Pancreas (tissue), 10 donors: ENCODE results near the gene IRAK2. TPM values are rescaled to one million over a fixed set of nuclear protein-coding genes. Genes with fewer than 3 reads are reported as not detected.
A peak's percentile ranks its signal among the peaks of the same experiment; 100 is the strongest.

Source experiments
- ATAC-seq, 4 donors: fragments of 200-7000 bp; cut with Tn5 transposase; one replicate each; pipeline versions ENCODE4 v1.8.0 to v1.9.1; 2020; ENCODE audit warnings: mild to moderate bottlenecking in 4 of 4, moderate library complexity in 4 of 4
- DNase-seq, 6 donors: peaks; one replicate each; pipeline ENCODE4 v3.0.0-alpha.2; 2020
- FAIRE-seq: peaks from 2 replicates; lab custom pipeline; 2012; peaks lifted over from hg19 to GRCh38; lab: Jason Lieb, UNC
- H3K27ac ChIP-seq, 4 donors: fragments of 200-600 bp; sonication (generic); 1 replicate in 3 of 4; 2 replicates in 1 of 4; pipeline versions ENCODE4 v1.5.0 to v1.8.0; 2020
- H3K27me3 ChIP-seq, 4 donors: fragments of 200-600 bp; one replicate each; pipeline ENCODE4 v1.8.0; 2021
- H3K36me3 ChIP-seq, 3 donors: fragments of 200-600 bp; sonication (generic) in 1 of 3; one replicate each; pipeline versions ENCODE4 v1.5.0 to v1.8.0; 2020 to 2021
- H3K4me1 ChIP-seq, 3 donors: fragments of 200-600 bp; one replicate each; pipeline ENCODE4 v1.8.0; 2021
- H3K4me3 ChIP-seq, 4 donors: fragments of 200-600 bp; sonication (generic) in 2 of 4; one replicate each; pipeline versions ENCODE4 v1.5.0 to v1.8.0; 2020 to 2021
- H3K9me3 ChIP-seq, 4 donors: fragments of 200-600 bp; one replicate each; pipeline ENCODE4 v1.8.0; 2021
- CTCF ChIP-seq, 4 donors: fragments of 200-600 bp; sonication (generic) in 3 of 4; IDR thresholded peaks; one replicate each; pipeline versions ENCODE4 v1.5.0 to v1.8.0; 2021; ENCODE audit warnings: antibody characterized with exemption in 4 of 4
- WGBS, 2 donors: extraction: QIAGEN DNeasy Blood & Tissue Kit; methylation state at CpG; one replicate each; pipeline ENCODE4 v1.1.7; 2013; 5-methylcytosine and 5-hydroxymethylcytosine counted together
- intact Hi-C, 3 donors: fragments of 100-400 bp; cut with DNase I; formaldehyde crosslinking; loops; one replicate each; pipeline versions ENCODE4 v1.11.1 to v1.14.2; 2022
- polyA plus RNA-seq, 2 donors: library from polyadenylated mRNA; stranded (reverse); fragments of 200-250 nt; gene quantifications; one replicate each; pipeline ENCODE4 v1.2.3, GENCODE V29; 2013
- total RNA-seq, 6 donors: library from RNA; stranded (reverse); fragmentation: NEBNext Ultra II Directional in 4 of 6; extraction: Animal tissue kit (Norgen Biotek cat#: 25700) in 4 of 6; gene quantifications; one replicate each; pipeline versions ENCODE4 v1.2.1 to v1.2.4, GENCODE V29; 2021 to 2023
- donor health status: healthy with polysubstance abuse.
- donor health status: DM: no; HTN: no; CAD: no; lungs with moderate emphysema.
- donor health status: DM: no; HTN: no; CAD: no.
- donor health status: control.
- donor health status: control.
- donor health status: Bipolar disorder and iron deficiency.
- donor health status: DM: yes; HTN: yes; CAD: no.
- donor health status: DM: no; HTN: no; CAD: no.
- donor health status: DM: no; HTN: no; CAD: no.
- donor health status: DM: yes; HTN: yes; CAD: no.

The IRAK2 gene
- total and polyA plus RNA-seq, 8 donors: 0.74 to 5.4 (median 1.2) TPM

DNA sequence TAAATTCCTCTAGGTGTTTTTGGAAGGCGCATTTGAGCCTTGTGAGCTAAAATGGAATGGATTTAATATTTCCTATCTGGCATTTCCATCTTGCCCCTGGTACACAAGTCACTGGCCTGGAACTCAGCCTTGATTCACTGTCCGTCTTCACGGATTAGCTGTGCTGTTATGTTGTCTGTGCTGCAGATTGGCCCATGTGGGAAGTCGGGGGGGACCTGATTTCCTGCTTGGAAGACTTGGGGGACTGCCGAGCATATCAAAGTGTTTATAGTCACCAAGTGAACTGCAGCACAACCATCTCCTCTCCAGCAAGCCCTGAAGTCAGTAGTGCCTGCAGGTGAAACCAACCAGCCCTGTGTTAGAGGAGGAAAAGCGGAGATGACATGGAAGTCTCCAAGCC lies 115.9 kb downstream of the IRAK2 start:
- no peak for FAIRE-seq
- peaks cover 0 to 30% (median 2%) of the 10 kb centered on the region in 3 donors for H3K36me3 ChIP-seq

DNA sequence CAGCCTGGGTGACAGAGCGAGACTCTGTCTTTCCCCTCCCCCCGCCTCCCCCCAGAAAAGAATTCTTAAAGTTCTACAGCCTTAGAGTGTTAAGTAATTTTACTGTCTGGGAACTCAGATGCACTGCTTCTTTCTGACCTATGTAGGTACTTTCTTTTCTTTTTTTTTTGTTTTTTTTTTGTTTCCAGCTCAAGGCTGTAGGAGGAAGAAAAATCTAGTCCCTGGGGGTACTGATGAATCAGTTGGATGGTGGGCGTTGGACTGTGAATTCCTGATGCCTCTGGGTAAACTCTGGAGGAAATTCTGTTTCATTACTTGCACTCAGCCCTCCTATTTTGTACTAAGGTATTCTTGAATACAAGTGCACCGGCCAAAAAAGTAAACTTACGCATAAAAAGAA lies 117.2 kb downstream of the IRAK2 start:
- TF ChIP-seq CTCF (IDR thresholded peaks at IDR 0.05): no peak
- no peak for FAIRE-seq
- no peak for ATAC-seq

More for the DNA sequence above, 115.9 kb downstream of the IRAK2 start:
- intact Hi-C loops: no loop called here
- ATAC-seq (no peak), DNase-seq (no peak)
- H3K4me3 ChIP-seq: no peak overlapping the region
- no peaks in the 10 kb centered on the region for H3K9me3 ChIP-seq
- TF ChIP-seq CTCF (IDR thresholded peaks at IDR 0.05): no peak
- 91 to 93% methylated on average over 6 of the region's 6 CpGs for WGBS, 2 donors
- no peak overlapping the region for H3K27ac ChIP-seq
- peaks cover 0 to 7% (median 5%) of the 10 kb centered on the region in 3 donors for H3K4me1 ChIP-seq
- H3K27me3 ChIP-seq: no peaks in the 10 kb centered on the region

GRCh38 chr3:10283638-10284037 lies 118.9 kb downstream of the IRAK2 start:
- peaks cover 0 to 7% (median 5%) of the 10 kb centered on the region in 3 donors for H3K4me1 ChIP-seq
- no peak overlapping the region for H3K4me3 ChIP-seq
- intact Hi-C loops: no loop called here
- 20 to 37% methylated on average over 5 of the region's 5 CpGs for WGBS, 2 donors
- ATAC-seq (peak; percentile 73 to 90 (median 88)), FAIRE-seq (no peak), DNase-seq (peak; percentile 70 to 86 (median 76))
- H3K36me3 ChIP-seq: peaks cover 0 to 22% (median 2%) of the 10 kb centered on the region in 3 donors
- H3K27me3 ChIP-seq: no peaks in the 10 kb centered on the region
- no peaks in the 10 kb centered on the region for H3K9me3 ChIP-seq
- peak overlapping the region in 1 of 4 donors; percentile 20 for H3K27ac ChIP-seq
- no peak for TF ChIP-seq CTCF (IDR thresholded peaks at IDR 0.05)

More for the DNA sequence above, 117.2 kb downstream of the IRAK2 start:
- intact Hi-C loops: no loop called here
- Histone ChIP-seq H3K9me3 (no peaks in the 10 kb centered on the region), H3K27me3 (no peaks in the 10 kb centered on the region), H3K4me1 (peaks cover 0 to 7% (median 5%) of the 10 kb centered on the region in 3 donors), H3K27ac (no peak overlapping the region), H3K4me3 (no peak overlapping the region), H3K36me3 (peaks cover 0 to 30% (median 2%) of the 10 kb centered on the region in 3 donors)
- WGBS, 2 donors: 91 to 95% methylated on average over 5 of the region's 5 CpGs
- no peak for DNase-seq

DNA sequence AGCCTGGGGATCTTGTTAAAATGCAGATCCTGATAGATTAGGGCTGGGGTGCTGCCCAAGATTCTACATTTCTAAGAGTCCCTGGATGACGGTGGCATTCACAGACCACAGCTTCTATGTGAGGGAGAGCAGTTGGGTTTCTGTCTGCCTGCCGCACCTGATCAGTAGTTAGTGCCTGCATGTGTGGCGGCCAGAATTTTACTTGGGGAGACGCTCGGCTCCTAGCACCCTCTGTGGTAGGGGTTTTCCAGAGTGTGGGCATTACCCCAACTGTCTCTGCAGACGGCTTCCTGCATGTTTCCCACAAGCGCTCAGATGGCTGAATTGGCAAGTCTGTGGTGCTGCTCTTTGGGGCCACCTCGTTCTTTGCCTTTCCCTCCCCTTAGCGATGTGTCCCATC lies 119.8 kb downstream of the IRAK2 start:
- ATAC-seq: no peak
- H3K4me3 ChIP-seq: no peak overlapping the region
- H3K36me3 ChIP-seq: peaks cover 0 to 19% (median 0%) of the 10 kb centered on the region in 3 donors
- intact Hi-C loops: no loop called here
- no peak for TF ChIP-seq CTCF (IDR thresholded peaks at IDR 0.05)
- WGBS, 2 donors: 89 to 95% methylated on average over 9 of the region's 9 CpGs
- no peak overlapping the region for H3K27ac ChIP-seq
- peaks cover 0 to 7% (median 5%) of the 10 kb centered on the region in 3 donors for H3K4me1 ChIP-seq
- no peak for FAIRE-seq
- DNase-seq: peak in 1 of 6 donors; percentile 34
- no peaks in the 10 kb centered on the region for H3K9me3 ChIP-seq
- no peaks in the 10 kb centered on the region for H3K27me3 ChIP-seq
